Endothelial cell of umbilical vein (primary cell): ENCODE results near the gene EPSTI1.

Experiments
- CTCF ChIP-seq, 2 donors: IDR thresholded peaks; 1 replicate in 1 of 2; 2 replicates in 1 of 2; pipeline ENCODE4 v1.5.1; 2011; ENCODE audit warnings: low read length in 2 of 2, mild to moderate bottlenecking in 2 of 2, moderate library complexity in 2 of 2, control low read depth in 1 of 2, inconsistent platforms in 1 of 2, low read depth in 1 of 2; ENCODE audit not compliant: insufficient read depth in 1 of 2; ENCODE audit errors: extremely low read depth in 1 of 2
- FOS ChIP-seq: IDR thresholded peaks from 2 replicates; pipeline ENCODE4 v1.6.1; 2011; ENCODE audit warnings: mild to moderate bottlenecking, low read length, moderate library complexity, borderline replicate concordance; ENCODE audit not compliant: insufficient read depth
- MAX ChIP-seq: IDR thresholded peaks from 2 replicates; pipeline ENCODE4 v1.6.1; 2011; ENCODE audit not compliant: insufficient read depth, insufficient read length
- POLR2A ChIP-seq: IDR thresholded peaks from 2 replicates; pipeline ENCODE4 v1.6.1; 2012; ENCODE audit warnings: low read depth, mild to moderate bottlenecking, control low read depth, low read length
- POLR2AphosphoS5 ChIP-seq: IDR thresholded peaks from 2 replicates; pipeline ENCODE4 v1.6.1; 2012; ENCODE audit warnings: low read depth, mild to moderate bottlenecking, control low read depth, low read length, moderate library complexity; ENCODE audit not compliant: insufficient read depth

GRCh38 chr13:43023289-43023963 lies 31.4 kb upstream of the EPSTI1 start, which contains the start of gene DNAJC15:
- TF ChIP-seq POLR2AphosphoS5 = peak; percentile 92
- TF ChIP-seq CTCF (IDR thresholded peaks at IDR 0.05; ENCODE audit: extremely low read depth in 1 of 2, insufficient read depth in 1 of 2, low read depth in 1 of 2, low read length in 2 of 2) = no peak
- no peak for TF ChIP-seq FOS
- TF ChIP-seq POLR2A = peak; percentile 89
- peak; percentile 40 for TF ChIP-seq MAX
